Measurements from ENCODE around the gene HCRTR2.
"Not testable (repeated sequence)": the region's sequence is repeated elsewhere in the genome, so short reads cannot be mapped to it uniquely, and the experiment has no call there.

The HCRTR2 gene

GRCh38 chr6:55174211-55175026, at the start of gene HCRTR2:
Gene HCRTR2, plus strand, starts transcription at chr6:55174515. Its CDS starts 73 bp downstream, at chr6:55174588.
- DNase-seq = peak; percentile 18

- DNase-seq = no peak
Measured at GRCh38 chr6:55130806-55131324, 43.5 kb upstream of the HCRTR2 start.

- DNase-seq = no peak
Measured at GRCh38 chr6:55131616-55132015, 42.7 kb upstream of the HCRTR2 start.

- DNase-seq = no peak
Measured at GRCh38 chr6:55136916-55137315, 37.4 kb upstream of the HCRTR2 start.

GRCh38 chr6:55137929-55138693, 36.2 kb upstream of the HCRTR2 start:
- DNase-seq = no peak

- no peak for DNase-seq
Measured at GRCh38 chr6:55141611-55142010, 32.7 kb upstream of the HCRTR2 start.

GRCh38 chr6:55142610-55143009, 31.7 kb upstream of the HCRTR2 start:
- no peak for DNase-seq

- no peak for DNase-seq
Measured at GRCh38 chr6:55153284-55153683, 21.0 kb upstream of the HCRTR2 start.

- DNase-seq = not testable (repeated sequence)
Measured at GRCh38 chr6:55158784-55159183, 15.5 kb upstream of the HCRTR2 start.

GRCh38 chr6:55167860-55168259, 6.5 kb upstream of the HCRTR2 start:
- no peak for DNase-seq

- DNase-seq = no peak
Measured at GRCh38 chr6:55175078-55176049, 1.0 kb downstream of the HCRTR2 start.

- no peak for DNase-seq
Measured at GRCh38 chr6:55176958-55177357, 2.6 kb downstream of the HCRTR2 start.

GRCh38 chr6:55180258-55180657, 5.9 kb downstream of the HCRTR2 start:
- DNase-seq = no peak

GRCh38 chr6:55182016-55182650, 7.8 kb downstream of the HCRTR2 start:
- no peak for DNase-seq

- DNase-seq = no peak
Measured at GRCh38 chr6:55184782-55185530, 10.6 kb downstream of the HCRTR2 start.

GRCh38 chr6:55198715-55199114, 24.4 kb downstream of the HCRTR2 start:
- no peak for DNase-seq

- DNase-seq = no peak
Measured at GRCh38 chr6:55199239-55199638, 24.9 kb downstream of the HCRTR2 start.

- no peak for DNase-seq
Measured at GRCh38 chr6:55208478-55209458, 34.5 kb downstream of the HCRTR2 start.

GRCh38 chr6:55210952-55211351, 36.6 kb downstream of the HCRTR2 start:
- DNase-seq = no peak

GRCh38 chr6:55212156-55212555, 37.8 kb downstream of the HCRTR2 start:
- DNase-seq = no peak

Measured in right hindlimb (tissue), 1 donor.